ENCODE data around the gene JMJD4. TPM values are rescaled to one million over a fixed set of nuclear protein-coding genes. Genes with fewer than 3 reads are reported as not detected.
"Not testable (repeated sequence)": the region's sequence is repeated elsewhere in the genome, so short reads cannot be mapped to it uniquely, and the experiment has no call there.

The JMJD4 gene
- total RNA-seq, 1 donor from 2014 or later: 17.8 TPM

- H3K36me3 Mint-ChIP-seq (ENCODE audit: low read depth): peaks cover 8% of the 10 kb centered on the region
- peaks cover 1% of the 10 kb centered on the region for H3K27me3 Mint-ChIP-seq (ENCODE audit: low read depth)
- H3K4me1 Mint-ChIP-seq (ENCODE audit: low read depth): no peaks in the 10 kb centered on the region
- DNase-seq (ENCODE audit: low spot score): no peak
- H3K27ac Mint-ChIP-seq (ENCODE audit: unreplicated experiment): no peak overlapping the region
- H3K9me3 Mint-ChIP-seq (ENCODE audit: low read depth): peaks cover 57% of the 10 kb centered on the region
- H3K4me3 Mint-ChIP-seq (ENCODE audit: unreplicated experiment): no peak overlapping the region
- no peak for TF ChIP-seq CTCF (IDR thresholded peaks at IDR 0.05)
Measured at GRCh38 chr1:227712648-227713047, 22.5 kb downstream of the JMJD4 start.

- H3K9me3 Mint-ChIP-seq (ENCODE audit: low read depth): peaks cover 44% of the 10 kb centered on the region
- not testable (repeated sequence) for H3K36me3 Mint-ChIP-seq (ENCODE audit: low read depth); H3K27ac Mint-ChIP-seq (ENCODE audit: unreplicated experiment); H3K4me3 Mint-ChIP-seq (ENCODE audit: unreplicated experiment); H3K27me3 Mint-ChIP-seq (ENCODE audit: low read depth); H3K4me1 Mint-ChIP-seq (ENCODE audit: low read depth); DNase-seq (ENCODE audit: low spot score)
Measured at GRCh38 chr1:227710474-227710873, 24.6 kb downstream of the JMJD4 start.

- TF ChIP-seq CTCF (IDR thresholded peaks at IDR 0.05): no peak
- DNase-seq (ENCODE audit: low spot score): no peak
- H3K9me3 Mint-ChIP-seq (ENCODE audit: low read depth): peaks cover 40% of the 10 kb centered on the region
- peaks cover 5% of the 10 kb centered on the region for H3K36me3 Mint-ChIP-seq (ENCODE audit: low read depth)
- peaks cover 1% of the 10 kb centered on the region for H3K27me3 Mint-ChIP-seq (ENCODE audit: low read depth)
- no peaks in the 10 kb centered on the region for H3K4me1 Mint-ChIP-seq (ENCODE audit: low read depth)
- no peak overlapping the region for H3K4me3 Mint-ChIP-seq (ENCODE audit: unreplicated experiment)
- H3K27ac Mint-ChIP-seq (ENCODE audit: unreplicated experiment): no peak overlapping the region
Measured at GRCh38 chr1:227709451-227709850, 25.7 kb downstream of the JMJD4 start.

GRCh38 chr1:227707846-227708245 lies 27.3 kb downstream of the JMJD4 start:
- Mint-ChIP-seq H3K27me3 (ENCODE audit: low read depth) (peaks cover 1% of the 10 kb centered on the region), H3K27ac (ENCODE audit: unreplicated experiment) (no peak overlapping the region), H3K4me1 (ENCODE audit: low read depth) (no peaks in the 10 kb centered on the region), H3K36me3 (ENCODE audit: low read depth) (peaks cover 5% of the 10 kb centered on the region), H3K4me3 (ENCODE audit: unreplicated experiment) (no peak overlapping the region), H3K9me3 (ENCODE audit: low read depth) (peaks cover 49% of the 10 kb centered on the region)
- no peak for TF ChIP-seq CTCF (IDR thresholded peaks at IDR 0.05)
- no peak for DNase-seq (ENCODE audit: low spot score)

- H3K4me1 Mint-ChIP-seq (ENCODE audit: low read depth); H3K27me3 Mint-ChIP-seq (ENCODE audit: low read depth); H3K36me3 Mint-ChIP-seq (ENCODE audit: low read depth): not testable (repeated sequence)
Measured at GRCh38 chr1:227701631-227702030, 33.5 kb downstream of the JMJD4 start.

GRCh38 chr1:227697321-227697864 lies 37.7 kb downstream of the JMJD4 start:
- H3K27me3 Mint-ChIP-seq (ENCODE audit: low read depth): no peaks in the 10 kb centered on the region
- peaks cover 58% of the 10 kb centered on the region for H3K9me3 Mint-ChIP-seq (ENCODE audit: low read depth)
- DNase-seq (ENCODE audit: low spot score): no peak
- H3K4me1 Mint-ChIP-seq (ENCODE audit: low read depth): no peaks in the 10 kb centered on the region
- H3K27ac Mint-ChIP-seq (ENCODE audit: unreplicated experiment): no peak overlapping the region
- peaks cover 4% of the 10 kb centered on the region for H3K36me3 Mint-ChIP-seq (ENCODE audit: low read depth)
- TF ChIP-seq CTCF (IDR thresholded peaks at IDR 0.05): no peak
- H3K4me3 Mint-ChIP-seq (ENCODE audit: unreplicated experiment): no peak overlapping the region

More at GRCh38 chr1:227701631-227702030, 33.5 kb downstream of the JMJD4 start:
- H3K4me3 Mint-ChIP-seq (ENCODE audit: unreplicated experiment); DNase-seq (ENCODE audit: low spot score); H3K27ac Mint-ChIP-seq (ENCODE audit: unreplicated experiment): not testable (repeated sequence)
- H3K9me3 Mint-ChIP-seq (ENCODE audit: low read depth): peaks cover 65% of the 10 kb centered on the region
